HG03175 (cell line): ENCODE results near the gene P4HTM.

Source experiments
- ATAC-seq: cut with Tn5 transposase; IDR thresholded peaks from one replicate; pipeline ENCODE4 v1.9.1; 2021; ENCODE audit warnings: mild to moderate bottlenecking, moderate library complexity; ENCODE audit not compliant: unreplicated experiment

P4HTM gene

DNA sequence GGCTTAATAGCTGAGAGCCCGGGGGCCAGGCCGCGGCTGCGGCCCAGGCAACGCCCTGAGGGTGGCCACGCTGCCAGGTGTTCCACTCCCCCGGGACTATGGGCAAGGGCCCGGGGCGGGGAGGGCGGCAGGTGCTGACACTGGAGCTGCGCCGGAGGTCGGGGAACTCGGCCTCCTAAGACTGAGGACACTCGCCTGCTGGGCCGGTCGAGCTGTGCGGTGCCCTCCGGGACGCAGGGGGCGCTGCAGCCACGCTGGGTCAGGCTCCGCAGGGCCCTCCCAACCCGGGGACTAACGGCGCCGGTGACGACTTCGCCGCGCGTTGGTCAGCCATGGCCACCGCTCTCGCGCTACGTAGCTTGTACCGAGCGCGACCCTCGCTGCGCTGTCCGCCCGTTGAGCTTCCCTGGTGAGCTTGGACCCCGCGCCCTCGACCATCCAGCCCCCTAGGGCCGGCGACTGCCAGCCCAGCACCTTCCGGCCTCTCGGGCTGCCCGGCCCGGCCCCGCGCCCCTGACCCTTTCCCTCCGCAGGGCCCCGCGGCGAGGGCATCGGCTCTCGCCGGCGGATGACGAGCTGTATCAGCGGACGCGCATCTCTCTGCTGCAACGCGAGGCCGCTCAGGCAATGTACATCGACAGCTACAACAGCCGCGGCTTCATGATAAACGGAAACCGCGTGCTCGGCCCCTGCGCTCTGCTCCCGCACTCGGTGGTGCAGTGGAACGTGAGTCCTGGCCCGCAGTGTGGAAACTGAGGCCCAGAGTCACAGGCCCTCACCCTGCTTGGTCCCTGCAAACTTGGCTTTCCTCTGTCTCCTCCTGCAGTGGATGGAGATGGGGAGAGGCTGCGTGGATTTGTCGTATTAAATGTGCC, 32.0 kb downstream of the P4HTM start, which contains the start of gene NDUFAF3:
Gene NDUFAF3 (plus strand): TSS at position 309 of the 875 bp plus-strand sequence. CDS start 24 bp downstream, at position 333.
- peak; percentile 59 for ATAC-seq

DNA sequence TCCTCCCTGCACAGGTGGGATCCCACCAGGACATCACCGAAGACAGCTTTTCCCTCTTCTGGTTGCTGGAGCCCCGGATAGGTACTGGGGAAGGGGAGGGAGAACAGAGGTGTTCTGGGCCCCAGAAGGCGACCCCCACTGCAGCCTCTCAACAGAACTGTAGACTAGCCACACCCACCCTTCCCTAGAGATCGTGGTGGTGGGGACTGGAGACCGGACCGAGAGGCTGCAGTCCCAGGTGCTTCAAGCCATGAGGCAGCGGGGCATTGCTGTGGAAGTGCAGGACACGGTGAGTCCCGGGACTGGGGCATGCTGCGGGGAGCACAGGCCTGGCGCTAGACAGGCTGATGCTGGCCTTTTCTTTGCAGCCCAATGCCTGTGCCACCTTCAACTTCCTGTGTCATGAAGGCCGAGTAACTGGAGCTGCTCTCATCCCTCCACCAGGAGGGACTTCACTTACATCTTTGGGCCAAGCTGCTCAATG, 32.7 kb downstream of the P4HTM start:
- no peak for ATAC-seq

- ATAC-seq, result no peak
Observed at GRCh38 chr3:49023775-49024174, 33.7 kb downstream of the P4HTM start.

- ATAC-seq, result no peak
Observed at GRCh38 chr3:49024449-49024848, 34.4 kb downstream of the P4HTM start.

GRCh38 chr3:49025005-49025792, 35.2 kb downstream of the P4HTM start:
- ATAC-seq, result no peak

GRCh38 chr3:49025793-49026520, 35.9 kb downstream of the P4HTM start:
- ATAC-seq, result no peak

DNA sequence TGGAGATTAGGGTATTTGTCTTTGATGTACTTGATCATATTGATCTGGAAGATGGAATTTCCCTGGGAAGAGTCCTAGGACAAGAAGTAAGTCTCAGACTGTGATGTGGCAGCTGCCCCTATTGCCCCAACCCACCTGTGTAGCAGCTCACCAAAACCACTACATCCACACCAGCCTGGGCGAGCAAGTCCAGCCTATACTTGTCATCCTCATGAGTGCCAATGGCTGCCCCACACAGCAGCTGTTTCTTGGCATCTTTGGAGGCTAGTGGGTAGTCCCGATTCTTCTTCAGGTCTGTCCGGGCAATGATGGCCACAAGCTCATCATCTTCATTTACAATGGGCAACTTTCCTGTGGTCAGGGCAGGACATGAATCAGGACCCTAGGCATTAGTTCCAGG, 36.5 kb downstream of the P4HTM start:
- ATAC-seq, result no peak

GRCh38 chr3:49027634-49028033, 37.6 kb downstream of the P4HTM start:
- no peak for ATAC-seq

GRCh38 chr3:49028298-49028672, 38.2 kb downstream of the P4HTM start:
- no peak for ATAC-seq

DNA sequence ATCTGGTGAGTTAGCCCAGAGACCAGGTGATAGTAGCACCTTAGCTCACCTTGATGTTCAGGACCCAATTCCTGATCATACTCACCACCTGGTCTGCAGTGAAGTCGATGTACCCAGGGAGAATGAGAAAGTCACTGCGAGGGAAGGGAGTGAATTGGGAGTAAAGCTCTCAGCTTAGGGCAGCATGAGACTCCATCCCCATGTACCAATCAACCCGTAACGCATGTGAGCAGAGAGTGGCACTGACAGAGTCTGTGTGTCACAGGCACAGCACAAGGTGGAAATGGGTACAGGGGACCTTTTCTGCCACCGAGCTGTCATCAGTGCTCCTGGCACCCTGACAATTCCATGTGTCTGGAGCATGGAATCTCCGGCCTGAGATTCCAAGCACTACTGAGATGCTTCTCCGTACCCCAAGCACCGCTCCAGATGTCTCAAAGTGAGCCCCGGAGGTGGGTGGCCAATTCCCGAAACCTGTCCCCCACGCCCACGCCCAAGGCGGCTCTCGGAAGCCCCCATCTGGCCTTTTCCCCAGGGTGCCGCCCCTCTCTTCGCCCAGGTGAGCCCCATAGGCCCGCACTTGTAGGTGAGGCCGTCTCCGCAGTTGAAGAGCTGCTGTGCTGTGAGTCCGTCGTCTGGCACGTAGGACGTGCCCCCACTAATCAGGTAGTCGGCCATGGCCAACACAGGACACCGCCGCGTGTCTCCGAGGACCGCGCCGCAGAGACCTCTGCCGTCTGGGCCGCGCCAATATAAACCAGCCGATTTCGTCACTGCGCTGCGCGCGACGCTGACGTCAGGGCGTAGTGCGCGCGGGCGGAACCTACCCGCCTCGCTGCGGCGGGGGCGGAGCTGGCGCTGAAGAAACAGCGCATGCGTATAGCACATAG, 38.9 kb downstream of the P4HTM start, which contains the start of gene IMPDH2:
Gene IMPDH2 (minus strand): TSS at position 726 of the 890 bp plus-strand sequence. CDS start 48 bp downstream, at position 678.
- ATAC-seq, result peak; percentile 92

- no peak for ATAC-seq
Observed at GRCh38 chr3:49029563-49029884, 39.5 kb downstream of the P4HTM start.

DNA sequence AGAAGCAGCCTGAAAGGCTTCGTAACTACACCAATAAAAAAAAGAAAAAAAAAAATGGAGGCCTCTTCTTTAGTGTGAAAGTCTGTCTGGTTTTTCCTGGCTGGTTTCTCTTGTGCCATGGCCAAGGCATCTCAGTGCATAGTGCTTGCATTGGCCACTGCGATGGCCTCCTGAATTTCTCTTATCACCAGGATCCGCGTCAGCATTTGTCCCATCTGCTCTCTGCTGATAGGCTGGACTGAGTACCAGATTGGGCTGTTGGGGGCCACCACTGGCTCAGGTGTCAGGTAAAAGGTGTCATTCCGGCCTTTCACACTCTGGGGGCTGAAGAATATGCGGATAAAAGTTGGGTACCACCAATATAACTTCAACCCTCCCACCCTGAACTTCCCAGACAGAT, 40.3 kb downstream of the P4HTM start:
- ATAC-seq, result no peak

GRCh38 chr3:49032646-49033304, 42.7 kb downstream of the P4HTM start:
- no peak for ATAC-seq

GRCh38 chr3:49034650-49035049, 44.6 kb downstream of the P4HTM start:
- no peak for ATAC-seq

GRCh38 chr3:49035281-49035680, 45.2 kb downstream of the P4HTM start:
- no peak for ATAC-seq

DNA sequence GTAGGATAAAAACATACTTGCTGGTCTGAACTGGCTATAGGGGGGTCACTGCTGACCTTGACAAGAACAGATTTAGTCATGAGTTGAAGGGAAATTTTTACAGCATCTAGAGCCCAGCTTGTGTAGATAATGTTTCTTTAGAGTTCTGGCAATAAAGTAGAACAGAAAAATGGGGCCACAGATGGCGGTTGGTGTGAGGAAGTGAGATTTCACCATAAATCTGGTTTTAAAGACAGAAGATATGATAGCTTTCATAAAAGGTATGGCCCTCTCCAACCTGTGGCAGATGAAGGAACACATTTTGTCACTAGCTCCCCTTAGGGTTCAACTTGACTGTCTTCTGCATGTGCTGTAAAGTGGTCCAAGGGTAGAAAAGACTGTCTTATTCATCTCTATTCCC, 63.5 kb downstream of the P4HTM start:
- no peak for ATAC-seq

DNA sequence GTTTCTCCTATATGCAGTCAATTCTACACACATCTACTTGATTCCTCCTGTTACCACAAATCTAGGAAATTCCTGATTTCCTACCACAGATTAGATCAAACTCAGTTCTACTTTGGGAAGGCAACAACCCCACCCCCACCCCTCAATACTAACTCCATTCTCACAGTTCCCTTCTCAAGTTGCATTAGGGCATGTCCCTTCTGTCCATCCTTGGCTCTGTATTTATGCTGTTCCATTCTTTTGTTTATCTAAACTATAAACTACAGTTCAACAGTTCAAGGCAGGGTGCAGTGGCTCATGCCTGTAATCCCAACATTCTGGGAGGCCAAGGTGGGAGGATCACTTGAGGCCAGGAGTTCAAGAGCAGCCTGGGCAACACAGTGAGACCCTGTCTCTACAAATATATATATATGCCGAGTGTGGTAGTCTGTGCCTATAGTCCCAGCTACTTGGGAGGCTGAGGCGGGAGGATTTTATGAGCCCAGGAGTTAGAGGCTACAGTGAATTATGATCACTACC, 64.4 kb downstream of the P4HTM start:
- ATAC-seq, result no peak
